ENCODE results near the gene RAPGEF1. TPM values are rescaled to one million over a fixed set of nuclear protein-coding genes. Genes with fewer than 3 reads are reported as not detected.
"Not testable (repeated sequence)": the region's sequence is repeated elsewhere in the genome, so short reads cannot be mapped to it uniquely, and the experiment has no call there.

The RAPGEF1 gene
- total RNA-seq, 2 donors from 2014 or later = 74.5 to 90.8 TPM

DNA sequence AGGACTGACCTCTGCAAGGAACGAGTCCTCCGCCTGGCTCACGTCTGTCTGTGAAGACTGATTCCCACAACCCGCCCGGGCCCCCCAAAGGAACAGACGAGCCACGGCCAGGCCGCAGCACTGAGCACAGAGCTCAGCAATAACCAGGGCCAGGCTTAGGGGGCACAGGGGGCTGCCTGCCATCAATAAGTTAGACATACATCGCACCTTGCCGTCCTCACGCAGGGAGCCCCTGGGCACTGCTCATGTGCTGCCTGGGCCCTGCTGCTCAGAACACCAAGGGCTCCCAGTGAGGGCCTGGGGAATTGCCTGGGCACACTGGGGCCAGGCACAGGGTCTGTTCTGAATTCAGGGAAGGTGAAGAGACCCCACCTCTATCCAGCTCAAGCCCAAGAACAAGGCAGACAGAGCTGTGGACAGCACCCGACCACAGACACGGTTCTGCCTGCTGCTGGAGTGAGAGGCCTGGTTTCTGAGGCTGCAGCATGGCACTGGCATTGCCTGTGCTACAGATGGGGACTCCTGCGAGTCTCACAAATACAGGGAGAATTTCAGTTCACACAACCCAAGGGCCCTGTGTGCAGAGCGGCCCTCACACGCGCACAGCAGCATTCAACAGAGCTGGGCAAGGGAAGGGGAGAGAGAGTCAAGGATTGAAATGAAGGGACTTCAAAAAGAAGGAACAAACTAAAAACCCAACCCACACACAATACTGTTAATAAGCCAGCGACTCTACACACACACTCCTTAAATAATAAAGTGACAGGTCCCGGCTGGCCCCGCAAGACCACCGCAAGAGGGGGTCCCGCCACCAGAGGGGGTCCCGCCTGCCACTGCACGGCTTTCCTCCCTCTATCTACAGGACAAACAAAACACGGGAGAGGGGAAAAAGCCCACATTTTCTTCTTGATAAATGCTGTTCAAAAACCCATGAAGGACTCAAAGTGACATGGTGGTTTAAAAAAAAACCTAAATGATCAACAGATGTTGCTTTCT is 162.6 kb downstream of the RAPGEF1 start:
- DNase-seq (ENCODE audit: low spot score) = no peak
- intact Hi-C loops (cut with DNase I) = no loop called here

DNA sequence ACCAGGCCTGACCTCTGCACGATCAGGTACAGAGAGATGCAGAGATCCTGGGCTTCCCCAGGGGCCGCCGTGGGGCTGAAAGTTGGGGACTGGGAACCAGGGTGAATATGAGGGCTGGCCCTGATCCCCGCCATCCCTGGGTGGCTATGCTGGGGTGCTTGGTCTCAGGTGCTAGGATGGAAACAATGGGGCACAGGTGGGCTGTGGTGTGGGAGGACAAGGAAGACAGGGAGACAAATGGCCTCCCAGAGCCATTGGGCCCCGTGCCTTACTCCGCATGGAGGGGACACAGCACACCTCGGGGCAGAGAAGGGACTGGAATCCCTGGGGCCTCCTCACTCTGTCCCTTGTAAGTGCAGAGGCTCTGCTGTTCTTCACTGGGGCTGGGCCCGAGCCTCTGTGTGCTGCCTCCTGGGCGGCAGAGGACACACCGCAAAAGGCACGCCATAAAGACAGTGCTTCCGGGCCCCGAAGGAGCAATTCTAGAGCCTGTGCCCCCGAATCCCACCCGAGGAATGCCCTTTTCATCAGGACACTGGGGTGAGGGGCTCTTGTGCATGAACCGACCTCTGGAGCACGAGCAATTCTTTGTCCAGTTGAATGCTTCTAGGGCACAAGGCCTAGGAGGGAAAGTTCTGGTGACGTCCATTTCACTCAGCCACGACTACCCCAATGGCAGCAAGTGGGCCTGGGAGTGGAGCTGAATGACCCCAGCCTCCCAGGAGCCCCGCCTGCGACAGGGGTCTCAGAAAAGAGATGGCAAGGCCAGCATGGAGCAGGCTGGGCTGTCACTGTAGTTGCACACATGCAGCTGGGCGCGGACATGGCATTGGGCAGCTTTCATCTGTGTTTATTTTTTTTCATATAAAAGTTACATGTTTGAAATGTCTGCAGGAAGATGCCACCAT is 163.7 kb downstream of the RAPGEF1 start:
- intact Hi-C loops (cut with DNase I) = no loop called here
- peak; percentile 74 for DNase-seq (ENCODE audit: low spot score)

DNA sequence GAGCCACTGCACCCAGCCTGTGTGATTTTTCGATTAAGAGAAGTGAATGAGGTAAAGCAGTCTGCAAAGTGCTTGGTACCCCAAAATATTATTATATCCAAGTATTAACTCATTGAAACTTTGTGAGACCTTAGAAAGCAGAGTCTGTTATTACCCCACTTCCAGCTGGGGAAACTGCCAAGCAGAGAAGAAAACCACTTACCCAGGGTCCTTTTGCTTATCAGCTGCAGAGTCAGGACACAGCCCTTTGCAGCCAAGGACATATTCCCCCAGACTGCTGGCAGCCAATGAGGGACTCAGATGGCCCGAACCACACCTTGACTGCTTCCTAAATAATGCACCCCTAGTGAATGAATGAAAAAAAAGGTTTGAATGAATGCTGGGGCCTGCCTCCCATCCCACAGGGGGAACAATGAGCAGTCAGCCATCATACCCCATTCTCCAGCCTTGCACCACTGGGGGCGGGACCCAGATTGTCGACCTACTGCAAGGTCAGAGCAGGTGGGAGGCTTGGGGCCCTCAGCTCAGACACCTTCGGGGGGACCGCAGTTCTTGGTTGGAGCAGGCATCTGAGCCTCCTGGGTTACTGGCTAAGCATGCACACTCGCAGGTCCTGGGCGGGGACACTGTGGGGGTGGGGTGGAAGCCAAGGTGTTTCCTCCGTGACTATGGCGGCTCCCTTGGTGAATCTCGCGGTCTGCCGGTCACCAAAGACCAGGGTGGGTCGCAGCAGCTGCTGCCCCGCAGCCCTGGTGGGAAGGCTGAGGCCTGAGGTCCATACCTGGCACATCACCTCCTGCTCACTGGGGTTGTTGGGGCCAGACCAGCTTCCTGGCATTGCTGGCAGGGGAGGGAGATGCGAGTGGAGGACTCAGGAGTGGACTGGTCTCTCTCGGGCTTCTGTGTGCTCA is 164.9 kb downstream of the RAPGEF1 start:
- intact Hi-C loops (cut with DNase I) = no loop called here
- DNase-seq (ENCODE audit: low spot score) = no peak

DNA sequence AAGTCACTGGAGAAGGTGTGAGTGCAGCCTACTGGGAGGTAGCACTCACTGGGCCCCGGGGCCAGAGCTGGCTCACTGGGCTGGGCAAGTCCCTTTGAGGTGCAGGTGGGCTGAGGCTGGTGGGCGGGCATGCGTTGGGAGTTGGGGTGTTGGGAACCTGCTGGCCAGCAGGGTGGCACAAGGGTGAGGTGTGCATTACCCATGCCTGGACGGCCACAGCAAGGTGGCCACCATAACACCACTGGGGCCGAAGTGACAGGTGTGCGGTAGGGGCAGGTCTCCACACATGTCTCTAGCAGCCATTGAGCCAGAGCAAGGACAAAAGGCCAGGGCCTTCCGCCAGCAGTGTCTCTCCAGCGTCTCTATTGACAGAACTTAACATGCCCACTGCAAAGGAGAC is 172.0 kb downstream of the RAPGEF1 start:
- no peak for DNase-seq (ENCODE audit: low spot score)
- intact Hi-C loops (cut with DNase I) = no loop called here

DNA sequence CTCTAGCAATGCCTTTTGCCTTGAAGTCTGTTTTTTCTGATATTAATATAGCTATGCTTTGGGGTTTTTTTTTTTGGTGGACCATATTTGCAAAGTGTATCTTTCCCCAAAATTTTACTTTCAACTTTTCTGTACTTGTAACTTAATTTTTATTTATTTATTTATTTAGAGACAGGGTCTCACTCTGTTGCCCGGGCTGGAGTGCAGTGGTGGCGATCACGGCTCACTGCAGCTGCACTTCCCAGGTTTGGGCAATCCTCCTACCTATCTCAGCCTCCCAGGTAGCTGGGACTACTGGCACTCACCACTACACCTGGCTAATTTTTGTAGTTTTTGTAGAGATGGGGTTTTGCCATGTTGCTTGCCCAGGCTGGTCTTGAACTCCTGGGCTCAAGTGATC is 173.7 kb downstream of the RAPGEF1 start:
- intact Hi-C loops (cut with DNase I) = no loop called here
- DNase-seq (ENCODE audit: low spot score) = no peak

DNA sequence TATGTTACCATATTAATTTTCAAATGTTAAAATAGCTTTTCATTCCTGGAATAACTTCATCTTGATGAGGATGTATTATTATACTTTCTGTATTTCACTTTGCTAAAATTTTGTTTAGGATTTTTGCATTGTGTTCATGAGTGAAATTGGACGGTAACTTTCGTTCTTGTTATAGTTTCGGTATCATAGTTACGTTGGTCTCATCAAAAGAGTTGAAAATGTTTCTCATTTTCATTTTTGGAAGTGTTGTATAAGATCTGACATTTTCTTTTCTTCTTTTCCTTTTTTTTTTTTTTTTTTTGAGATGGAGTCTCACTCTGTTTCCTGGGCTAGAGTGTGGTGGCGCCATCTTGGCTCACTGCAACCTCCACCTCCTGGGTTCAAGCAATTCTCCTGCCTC is 174.5 kb downstream of the RAPGEF1 start:
- intact Hi-C loops (cut with DNase I) = no loop called here
- no peak for DNase-seq (ENCODE audit: low spot score)

DNA sequence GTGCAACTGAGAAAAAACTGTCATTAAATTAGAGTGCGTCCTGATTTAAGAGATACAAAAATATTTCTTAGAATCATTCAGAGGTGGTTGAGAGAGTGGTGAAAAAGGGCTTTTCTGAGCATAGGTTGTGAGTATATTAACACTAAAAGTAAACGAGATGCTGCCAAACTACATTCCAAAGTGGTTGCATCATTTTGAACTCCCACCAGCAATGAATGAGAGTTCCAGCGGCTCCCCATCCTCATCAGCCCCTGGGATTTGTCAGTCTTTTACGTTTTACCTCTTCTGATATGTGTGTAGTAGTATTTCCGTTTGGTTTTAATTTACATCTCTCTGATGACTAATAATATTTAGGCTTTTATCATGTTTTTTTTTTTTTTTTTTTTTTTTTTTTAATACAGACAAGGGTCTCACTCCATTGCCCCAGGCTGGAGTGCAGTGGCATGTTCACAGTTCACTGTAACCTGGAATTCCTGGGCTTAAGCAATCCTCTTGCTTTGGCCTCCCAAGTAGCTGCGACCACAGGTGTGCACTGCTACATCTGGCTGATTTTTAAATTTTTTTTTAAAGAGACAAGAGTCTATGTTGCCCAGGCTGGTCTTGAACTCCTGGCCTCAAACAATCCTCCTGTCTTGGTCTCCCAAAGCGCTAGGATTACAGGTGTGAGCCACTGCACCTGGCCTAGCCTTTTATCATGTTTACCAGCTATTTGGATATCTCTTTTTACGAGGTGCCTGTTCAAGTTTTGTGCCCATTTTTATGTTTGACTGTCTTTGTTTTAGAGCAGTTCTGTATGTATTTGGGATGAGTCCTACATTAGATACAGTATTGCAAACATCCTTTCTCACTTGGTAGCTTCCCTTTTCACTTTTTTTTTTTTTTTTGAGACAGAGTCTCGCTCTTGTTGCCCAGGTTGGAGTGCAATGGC is 177.6 kb downstream of the RAPGEF1 start:
- no peak for DNase-seq (ENCODE audit: low spot score)
- intact Hi-C loops (cut with DNase I) = no loop called here

DNA sequence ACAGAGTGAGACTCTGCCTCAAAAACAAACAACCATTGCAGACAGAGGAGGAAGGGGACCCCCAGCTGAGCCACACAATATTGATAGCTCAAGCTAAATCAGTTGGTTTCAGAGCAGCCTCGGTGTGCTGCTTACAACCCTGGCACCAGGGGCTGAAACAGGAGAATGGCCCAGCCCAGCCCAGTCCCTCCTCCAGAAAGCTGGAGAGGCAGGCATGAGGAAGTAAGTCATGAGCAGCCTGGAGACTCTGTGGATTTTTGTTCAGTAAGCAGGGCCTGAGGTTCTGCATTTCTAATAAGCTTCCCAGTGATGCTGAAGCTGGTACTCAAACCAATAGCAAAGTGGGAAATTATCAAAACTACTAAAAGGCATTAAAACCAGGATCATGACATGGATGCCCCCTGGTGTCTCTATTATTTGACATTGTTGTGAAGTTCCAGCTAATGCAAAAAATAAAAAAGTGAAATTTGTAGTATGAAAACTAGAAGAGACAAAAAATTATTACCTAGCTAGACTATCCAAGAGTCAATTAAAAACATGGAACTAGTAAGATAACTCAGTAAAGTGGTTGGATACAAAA is 180.4 kb downstream of the RAPGEF1 start:
- intact Hi-C loops (cut with DNase I) = no loop called here
- DNase-seq (ENCODE audit: low spot score) = no peak

DNA sequence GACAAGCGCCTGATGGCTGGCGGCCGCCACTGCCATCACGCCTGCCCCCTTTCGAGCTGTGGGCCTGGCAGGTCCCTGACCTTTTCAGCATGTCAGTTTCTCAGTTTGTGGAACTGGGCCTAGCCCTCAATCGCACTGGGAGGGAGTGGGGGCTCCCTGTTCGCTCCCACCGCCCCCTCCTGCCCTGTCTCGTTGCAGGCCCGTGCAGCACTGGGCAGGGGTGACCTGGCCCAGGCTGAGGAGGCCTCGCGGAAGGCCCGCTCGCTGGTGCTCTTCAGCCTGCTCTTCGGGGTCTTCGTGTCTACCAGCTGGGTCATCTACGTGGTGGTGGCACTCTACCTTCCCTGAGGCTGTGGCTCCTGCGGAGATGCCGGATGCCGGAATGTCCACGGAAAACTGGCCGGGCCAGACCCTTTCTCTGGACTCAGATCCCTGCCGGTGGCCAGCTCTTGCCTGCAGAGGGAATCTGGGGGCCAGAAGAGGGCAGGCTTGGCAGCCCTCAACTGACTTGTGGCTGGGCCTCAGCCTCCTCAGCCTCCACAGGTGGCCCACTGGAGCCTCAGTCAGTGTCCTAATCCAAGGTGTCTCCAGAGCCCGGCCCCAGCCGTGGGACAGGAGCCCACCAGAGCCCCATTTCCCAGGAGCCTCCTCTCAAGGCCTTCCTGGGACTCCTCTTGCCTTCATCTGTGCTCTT is 181.9 kb downstream of the RAPGEF1 start:
- intact Hi-C loops (cut with DNase I) = no loop called here
- no peak for DNase-seq (ENCODE audit: low spot score)

DNA sequence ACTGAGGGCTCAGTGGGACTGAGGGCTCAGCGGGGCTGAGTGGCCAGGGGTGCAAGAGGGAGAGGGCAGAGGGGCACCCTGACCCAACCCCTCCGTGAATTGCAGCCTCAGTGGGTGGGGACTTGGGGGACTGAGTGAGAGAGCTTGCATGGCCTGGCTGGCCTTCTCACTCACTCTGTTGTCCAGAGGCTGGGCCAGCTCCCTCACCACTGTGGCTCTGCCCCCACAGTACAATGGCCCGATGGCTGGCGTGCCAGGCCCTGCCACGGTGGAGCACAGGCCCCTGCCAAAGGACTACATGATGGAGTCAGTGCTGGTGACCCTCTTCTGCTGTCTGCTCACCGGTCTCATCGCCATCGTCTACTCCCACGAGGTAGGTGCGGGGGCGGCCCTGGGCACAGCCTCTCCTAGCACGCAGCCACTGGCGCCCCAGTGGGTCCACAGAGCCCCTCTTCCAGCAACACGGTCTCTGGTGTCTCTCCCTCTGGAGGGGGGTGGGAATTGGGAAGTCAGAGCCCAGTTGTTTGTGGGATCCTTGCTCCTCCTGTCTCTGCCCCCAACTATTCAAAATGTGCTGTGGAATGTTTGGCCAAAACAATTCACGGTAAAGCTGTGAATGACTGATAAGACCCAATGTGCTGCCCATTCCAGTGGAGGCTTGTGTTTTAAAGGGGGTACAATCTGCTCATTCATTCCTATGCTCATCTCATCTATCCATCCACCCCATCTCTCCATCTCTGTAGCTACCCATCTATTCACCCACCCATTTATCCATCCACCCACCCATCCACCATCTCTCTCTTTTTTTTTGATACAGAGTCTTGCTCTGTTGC is 183.8 kb downstream of the RAPGEF1 start:
- peak; percentile 72 for DNase-seq (ENCODE audit: low spot score)
- intact Hi-C loops (cut with DNase I) = no loop called here

DNA sequence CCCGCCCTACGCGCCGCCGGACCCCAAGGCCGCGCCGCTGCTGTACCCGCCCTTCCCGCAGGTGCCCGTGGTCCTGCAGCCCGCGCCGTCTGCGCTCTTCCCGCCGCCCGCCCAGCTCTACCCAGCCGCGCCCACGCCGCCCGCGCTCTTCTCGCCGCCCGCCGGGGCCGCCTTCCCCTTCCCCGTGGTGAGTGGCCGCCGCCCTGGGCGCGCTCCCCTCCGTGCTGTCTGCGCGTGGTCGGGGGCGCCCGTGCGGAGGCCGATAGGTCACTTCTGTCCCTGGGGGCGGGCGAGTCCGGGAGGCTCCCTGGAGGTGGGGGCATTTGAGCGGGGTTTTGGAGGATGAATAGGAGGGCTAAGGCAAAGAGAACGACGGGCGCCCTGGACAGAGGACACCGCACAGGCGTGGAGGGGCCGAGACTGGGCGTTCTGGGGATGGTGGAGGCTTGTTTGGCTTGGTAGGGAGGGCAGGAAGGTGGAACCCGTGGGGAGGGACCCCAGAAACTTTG is 185.0 kb downstream of the RAPGEF1 start:
- intact Hi-C loops (cut with DNase I) = no loop called here
- peak; percentile 75 for DNase-seq (ENCODE audit: low spot score)

DNA sequence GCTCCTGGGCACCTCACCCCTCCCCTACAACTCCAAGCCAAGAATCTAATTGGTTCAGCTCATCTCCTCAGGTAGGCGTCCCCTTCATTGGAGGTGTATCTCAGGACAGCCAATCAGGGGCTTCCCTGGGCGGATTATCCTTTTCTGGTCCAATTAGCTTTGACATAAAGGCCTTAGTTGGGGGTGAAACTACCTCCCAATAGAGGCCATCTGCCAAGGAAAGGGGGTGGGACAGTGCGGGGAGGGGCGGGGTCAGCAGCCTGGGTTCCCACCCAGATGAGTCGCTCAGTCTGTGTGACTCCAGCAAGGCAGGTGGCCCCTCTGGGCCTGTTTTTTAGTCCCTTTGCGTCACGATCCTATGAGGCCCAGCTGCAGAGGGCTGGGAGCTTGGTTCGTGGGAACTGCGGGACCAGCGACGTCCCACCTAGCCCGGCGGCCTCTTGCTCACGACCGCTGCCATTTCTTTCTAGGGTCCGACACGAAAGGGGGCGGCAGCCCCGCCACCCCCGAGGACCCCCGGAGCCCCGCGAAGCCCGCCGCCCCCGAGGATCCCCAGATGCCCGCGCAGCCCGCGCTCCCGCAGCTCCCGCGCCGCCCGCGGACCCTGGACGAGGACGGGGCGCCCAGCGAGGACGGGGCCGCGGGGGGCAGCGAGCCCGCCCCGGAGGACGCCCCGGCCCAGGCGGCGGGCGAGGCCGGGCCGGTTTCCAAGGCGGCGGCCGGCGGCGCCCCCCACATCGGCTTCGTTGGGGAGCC is 185.6 kb downstream of the RAPGEF1 start:
- intact Hi-C loops (cut with DNase I) = no loop called here
- peak; percentile 71 for DNase-seq (ENCODE audit: low spot score)

DNA sequence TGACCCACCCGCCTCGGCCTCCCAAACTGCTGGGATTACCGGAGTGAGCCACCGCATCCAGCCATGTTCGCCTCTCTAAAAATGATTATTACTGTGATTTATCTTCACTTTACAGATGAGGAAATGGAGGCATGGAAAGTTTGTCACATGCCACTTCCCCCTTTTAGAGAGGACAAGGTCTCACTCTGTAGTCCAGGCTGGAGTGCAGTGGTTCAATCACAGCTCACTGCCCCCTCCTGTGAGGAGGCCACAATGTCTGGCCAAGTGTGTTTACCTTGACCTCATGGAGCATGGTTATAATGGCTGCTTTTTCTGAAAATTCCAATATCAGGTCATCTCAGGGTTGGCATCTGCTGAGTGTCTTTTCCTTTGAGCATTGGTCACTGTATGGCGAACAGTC is 187.8 kb downstream of the RAPGEF1 start:
- intact Hi-C loops (cut with DNase I) = no loop called here
- peak; percentile 4 for DNase-seq (ENCODE audit: low spot score)

DNA sequence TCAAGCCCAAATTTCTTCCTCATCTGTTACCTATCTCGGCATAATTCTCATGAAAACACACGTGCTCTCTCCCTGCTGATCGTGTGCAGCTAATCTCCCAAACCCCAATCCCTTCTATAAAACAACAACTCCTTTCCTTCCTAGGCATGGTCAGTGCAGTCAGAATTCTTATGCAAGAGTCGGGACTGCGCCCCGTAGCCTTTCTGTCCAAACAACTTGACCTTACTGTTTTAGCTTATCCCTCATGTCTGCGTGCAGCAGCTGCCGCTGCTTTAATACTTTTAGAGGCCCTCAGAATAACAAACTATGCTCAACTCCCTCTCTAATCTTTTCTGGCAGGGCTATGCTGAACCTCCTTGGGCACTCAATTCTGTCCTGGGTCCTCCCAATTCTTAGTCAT is 189.4 kb downstream of the RAPGEF1 start:
- intact Hi-C loops (cut with DNase I) = not testable (repeated sequence)
- peak; percentile 36 for DNase-seq (ENCODE audit: low spot score)

DNA sequence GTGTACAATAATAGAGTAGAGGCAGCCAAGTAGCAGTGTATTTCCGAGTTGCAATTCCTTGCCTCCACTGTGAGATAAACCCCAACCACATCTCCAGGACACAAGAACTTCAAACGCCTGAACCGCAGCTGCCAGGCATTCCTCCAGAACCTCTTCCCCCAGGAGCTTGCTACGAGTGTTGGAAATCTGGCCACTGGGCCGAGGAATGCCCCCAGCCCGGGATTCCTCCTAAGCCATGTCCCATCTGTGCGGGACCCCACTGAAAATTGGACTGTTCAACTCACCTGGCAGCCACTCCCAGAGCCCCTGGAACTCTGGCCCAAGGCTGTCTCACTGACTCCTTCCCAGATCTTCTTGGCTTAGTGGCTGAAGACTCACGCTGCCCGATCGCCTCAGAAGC is 190.7 kb downstream of the RAPGEF1 start:
- intact Hi-C loops (cut with DNase I) = not testable (repeated sequence)
- peak; percentile 72 for DNase-seq (ENCODE audit: low spot score)

Measured in posterior vena cava (tissue), 2 donors.